Skeletal muscle tissue (tissue), 4 donors: ENCODE data around the gene NCAPG2. TPM values are rescaled to one million over a fixed set of nuclear protein-coding genes. Genes with fewer than 3 reads are reported as not detected.

Experiments used
- H3K27ac ChIP-seq: one replicate; pipeline ENCODE4 v1.7.0; 2013; ENCODE audit warnings: mild to moderate bottlenecking, low read depth, low read length, inconsistent platforms
- H3K27me3 ChIP-seq, 3 donors: one replicate each; pipeline ENCODE4 v1.7.0; 2013; ENCODE audit warnings: low read length in 3 of 3; ENCODE audit not compliant: control insufficient read depth in 3 of 3, insufficient read depth in 3 of 3
- H3K36me3 ChIP-seq, 3 donors: one replicate each; pipeline ENCODE4 v1.7.0; 2013; ENCODE audit warnings: low read length in 3 of 3; ENCODE audit not compliant: control insufficient read depth in 3 of 3, insufficient read depth in 3 of 3
- H3K4me1 ChIP-seq, 3 donors: one replicate each; pipeline ENCODE4 v1.7.0; 2013; ENCODE audit warnings: low read length in 3 of 3, mild to moderate bottlenecking in 3 of 3; ENCODE audit not compliant: control insufficient read depth in 3 of 3, insufficient read depth in 3 of 3
- H3K4me3 ChIP-seq, 3 donors: one replicate each; pipeline ENCODE4 v1.7.0; 2013; ENCODE audit warnings: low read length in 3 of 3
- H3K9ac ChIP-seq, 3 donors: one replicate each; pipeline ENCODE4 v1.7.0; 2013; ENCODE audit warnings: low read length in 3 of 3, mild to moderate bottlenecking in 3 of 3, moderate library complexity in 2 of 3, low read depth in 1 of 3
- H3K9me3 ChIP-seq, 3 donors: one replicate each; pipeline ENCODE4 v1.7.0; 2013; ENCODE audit warnings: low read length in 3 of 3; ENCODE audit not compliant: control insufficient read depth in 3 of 3
- total RNA-seq: library from RNA; depleted of rRNA; stranded (reverse); fragments of >200 nt; gene quantifications from one replicate; pipeline ENCODE4 v1.2.3, GENCODE V29; 2014
- donor health status: Osteomylitis.

The NCAPG2 gene
- total RNA-seq, 1 donor from 2014 or later, result 9.4 TPM

DNA sequence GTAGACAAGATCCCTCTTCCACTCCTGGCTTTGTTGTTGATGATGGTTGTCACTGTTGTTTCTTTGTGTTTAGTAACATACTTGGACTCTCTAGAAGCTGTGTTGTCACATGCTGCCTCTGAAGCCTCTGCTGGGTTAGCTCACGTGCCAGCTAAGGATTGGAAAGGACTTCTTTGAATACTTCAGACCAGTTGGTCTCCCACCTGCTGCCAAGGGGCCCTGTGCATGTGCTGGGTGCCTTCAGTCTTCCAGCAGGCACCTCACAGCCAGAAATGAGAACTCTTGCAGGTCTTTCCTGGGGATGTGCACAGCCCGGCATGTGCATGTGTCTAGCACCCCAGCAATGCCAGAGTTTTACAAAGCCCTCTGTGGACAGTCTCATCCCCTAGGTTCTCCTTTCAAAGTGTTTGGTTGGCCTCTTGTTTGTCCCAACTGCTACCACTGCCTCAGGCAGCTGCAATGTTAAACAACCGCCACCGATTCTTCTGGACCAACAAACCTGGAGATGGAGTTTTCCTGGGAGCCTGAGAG lies 21.7 kb upstream of the NCAPG2 start:
- Histone ChIP-seq H3K36me3 (peaks cover 5 to 13% (median 7%) of the 10 kb centered on the region in 3 donors), H3K9me3 (no peaks in the 10 kb centered on the region), H3K4me3 (no peak overlapping the region), H3K27ac (no peak overlapping the region), H3K4me1 (no peaks in the 10 kb centered on the region), H3K27me3 (no peaks in the 10 kb centered on the region), H3K9ac (no peak overlapping the region)

DNA sequence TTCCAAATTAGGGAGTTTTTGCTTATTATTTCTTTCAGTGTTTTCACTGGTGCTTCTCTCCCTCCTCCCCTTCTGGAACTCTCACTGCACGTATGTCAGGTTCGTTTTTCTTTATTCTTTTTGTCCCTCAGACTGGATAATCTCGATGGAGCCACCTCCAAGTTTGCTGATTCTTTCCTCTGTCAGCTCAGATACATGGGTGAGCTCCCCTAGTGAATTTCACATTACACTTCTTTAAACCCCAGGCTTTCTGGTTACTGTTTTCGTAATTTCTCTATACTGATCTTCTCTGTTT lies 20.8 kb upstream of the NCAPG2 start:
- Histone ChIP-seq H3K4me1 (no peaks in the 10 kb centered on the region), H3K9ac (no peak overlapping the region), H3K27ac (no peak overlapping the region), H3K9me3 (no peaks in the 10 kb centered on the region), H3K36me3 (peaks cover 5 to 7% (median 7%) of the 10 kb centered on the region in 3 donors), H3K27me3 (no peaks in the 10 kb centered on the region), H3K4me3 (no peak overlapping the region)

DNA sequence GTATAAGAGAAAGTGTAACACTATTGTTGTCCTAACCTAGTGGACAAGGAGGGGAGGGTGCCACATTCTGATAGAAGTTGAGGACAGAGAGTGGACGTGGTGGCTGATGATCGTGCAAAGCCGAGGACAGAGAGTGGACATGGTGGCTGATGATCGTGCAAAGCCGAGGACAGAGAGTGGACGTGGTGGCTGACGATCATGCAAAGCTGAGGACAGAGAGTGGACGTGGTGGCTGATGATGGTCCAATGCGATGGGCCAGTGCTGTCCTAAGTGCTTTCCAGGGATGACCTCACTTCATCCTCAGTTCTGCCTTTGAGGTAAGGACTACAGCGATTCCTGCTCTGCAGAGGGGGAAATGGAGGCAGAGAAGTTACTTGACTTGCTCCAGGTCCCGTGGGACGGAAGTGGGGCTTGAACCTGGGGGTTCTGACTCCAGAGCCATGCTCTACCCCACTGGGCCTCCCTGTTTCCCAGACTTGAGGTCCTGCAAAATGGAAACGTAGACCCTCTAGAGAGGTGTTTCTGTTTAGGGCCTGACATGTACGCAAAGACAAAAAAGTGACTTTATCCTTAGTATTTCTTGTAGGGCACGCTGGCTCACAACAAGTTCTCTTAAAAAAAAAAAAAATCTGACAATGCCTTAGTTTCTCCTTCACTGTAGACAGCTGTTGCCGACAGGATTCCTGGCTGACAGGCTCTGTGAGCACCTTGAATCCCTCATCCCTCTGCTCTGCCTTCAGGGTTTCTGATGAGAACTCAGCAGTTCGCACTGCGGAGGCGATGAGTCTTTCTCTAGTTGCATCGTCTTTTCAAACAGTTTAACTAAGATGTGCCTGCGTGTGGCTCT lies 20.3 kb upstream of the NCAPG2 start:
- Histone ChIP-seq H3K36me3 (peaks cover 0 to 2% (median 2%) of the 10 kb centered on the region in 3 donors), H3K4me3 (no peak overlapping the region), H3K4me1 (no peaks in the 10 kb centered on the region), H3K9ac (no peak overlapping the region), H3K9me3 (no peaks in the 10 kb centered on the region), H3K27me3 (no peaks in the 10 kb centered on the region), H3K27ac (no peak overlapping the region)

DNA sequence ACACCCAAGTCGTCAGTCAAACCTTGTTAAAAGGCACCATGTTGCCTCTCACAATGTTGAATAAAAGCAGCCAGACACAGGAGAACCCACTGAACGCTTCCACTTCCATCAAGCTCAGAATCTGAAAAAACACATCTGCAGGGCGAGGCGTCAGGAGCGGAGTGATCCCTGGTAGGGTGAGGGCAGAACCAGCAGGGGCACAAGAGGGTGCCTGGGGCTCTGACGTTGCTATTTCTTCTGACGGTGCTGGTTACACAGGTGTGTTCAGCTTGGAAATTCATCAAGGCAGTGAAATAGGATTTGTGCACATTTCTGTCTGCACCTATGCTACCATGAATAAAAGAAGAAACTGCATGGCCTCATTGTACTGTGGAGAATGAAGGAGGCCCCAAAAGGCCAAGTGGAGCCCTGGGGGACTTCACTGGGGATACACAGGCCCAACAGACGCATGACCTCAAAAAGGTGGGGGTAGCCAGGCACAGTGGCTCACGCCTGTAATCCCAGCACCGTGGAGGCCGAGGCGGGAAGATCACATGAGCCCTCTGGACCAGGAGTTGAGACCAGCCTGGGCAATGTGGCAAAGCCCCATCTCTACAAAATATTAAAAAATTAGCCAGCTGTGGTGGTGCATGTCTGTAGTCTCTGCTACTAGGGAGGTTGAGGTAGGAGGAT lies 19.2 kb upstream of the NCAPG2 start:
- no peaks in the 10 kb centered on the region for H3K27me3 ChIP-seq
- no peak overlapping the region for H3K27ac ChIP-seq
- H3K4me3 ChIP-seq, result no peak overlapping the region
- H3K9me3 ChIP-seq, result no peaks in the 10 kb centered on the region
- H3K36me3 ChIP-seq, result no peaks in the 10 kb centered on the region
- no peak overlapping the region for H3K9ac ChIP-seq
- no peaks in the 10 kb centered on the region for H3K4me1 ChIP-seq

DNA sequence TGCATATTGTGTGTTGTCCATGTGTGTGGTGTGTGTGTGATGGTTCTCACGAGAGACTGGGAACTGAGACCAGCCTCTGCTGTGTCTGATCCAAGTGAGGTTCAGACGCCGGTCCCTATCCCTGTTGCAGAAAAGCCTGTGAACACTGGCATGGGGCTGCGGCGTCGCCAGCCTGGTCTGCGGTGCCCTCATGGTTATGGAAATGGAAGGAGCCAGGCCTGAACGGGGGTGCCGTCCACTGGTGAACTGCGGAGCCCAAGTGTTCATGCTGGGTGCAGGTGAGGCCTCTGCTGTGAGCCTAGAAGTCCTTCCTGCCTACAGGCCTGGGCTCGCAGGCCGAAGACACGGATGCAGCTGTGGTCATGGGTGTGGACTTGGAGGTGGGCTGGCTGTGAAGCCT lies 18.7 kb upstream of the NCAPG2 start:
- no peaks in the 10 kb centered on the region for H3K9me3 ChIP-seq
- H3K36me3 ChIP-seq, result no peaks in the 10 kb centered on the region
- H3K27me3 ChIP-seq, result no peaks in the 10 kb centered on the region
- no peak overlapping the region for H3K27ac ChIP-seq
- H3K9ac ChIP-seq, result no peak overlapping the region
- H3K4me1 ChIP-seq, result no peaks in the 10 kb centered on the region
- no peak overlapping the region for H3K4me3 ChIP-seq

DNA sequence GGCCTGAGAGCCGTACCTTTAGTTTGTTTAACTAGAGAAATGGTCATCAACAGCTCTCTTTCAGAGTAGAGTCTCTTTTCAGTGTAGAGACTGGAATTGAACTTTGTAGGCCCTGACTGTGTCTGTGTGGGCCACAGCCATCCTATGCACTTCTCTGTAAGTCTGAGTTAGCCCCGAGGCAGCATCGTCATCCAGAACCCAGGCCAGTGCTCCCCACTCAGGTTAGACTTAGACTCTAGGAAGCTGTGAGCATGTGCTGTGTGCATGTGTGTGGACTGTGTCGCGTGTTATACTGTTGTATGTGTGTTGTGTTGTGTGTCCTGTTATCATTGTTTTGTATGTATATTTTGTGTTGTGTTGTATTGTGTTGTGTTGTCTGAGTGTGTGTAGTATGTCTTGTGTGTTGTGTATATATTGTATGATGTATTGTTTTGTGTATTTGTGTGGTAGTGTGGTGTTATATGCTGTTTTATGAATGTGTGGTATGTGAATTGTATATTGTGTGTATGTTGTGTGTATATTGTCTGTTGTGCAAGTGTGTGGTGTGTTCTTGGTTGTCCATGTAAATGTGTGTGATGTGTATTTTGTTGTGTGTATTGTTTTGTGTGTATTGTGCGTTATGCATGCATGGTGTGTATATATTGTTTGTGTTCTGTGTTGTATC lies 18.1 kb upstream of the NCAPG2 start:
- Histone ChIP-seq H3K36me3 (no peaks in the 10 kb centered on the region), H3K27ac (no peak overlapping the region), H3K4me3 (no peak overlapping the region), H3K27me3 (no peaks in the 10 kb centered on the region), H3K9ac (no peak overlapping the region), H3K9me3 (no peaks in the 10 kb centered on the region), H3K4me1 (no peaks in the 10 kb centered on the region)

DNA sequence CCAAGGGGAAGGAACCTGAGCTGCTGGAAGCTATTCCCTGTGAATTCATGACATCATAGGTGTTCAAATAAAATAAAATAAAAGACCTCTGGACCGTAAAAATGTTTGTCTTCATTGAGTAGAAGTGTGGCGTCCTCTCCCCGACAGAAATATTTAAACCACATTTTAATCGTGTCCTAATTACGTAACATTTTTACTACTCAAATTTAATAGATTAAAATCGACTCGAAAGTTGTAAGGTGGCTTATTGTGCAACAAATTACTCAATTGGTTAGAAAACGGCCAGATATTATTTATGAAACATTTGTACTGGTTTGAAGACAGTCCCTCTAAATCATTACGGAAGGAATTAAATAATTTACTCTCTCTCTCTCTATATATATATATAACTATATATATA lies 15.5 kb upstream of the NCAPG2 start:
- no peak overlapping the region for H3K9ac ChIP-seq
- no peak overlapping the region for H3K27ac ChIP-seq
- no peaks in the 10 kb centered on the region for H3K27me3 ChIP-seq
- no peaks in the 10 kb centered on the region for H3K36me3 ChIP-seq
- no peak overlapping the region for H3K4me3 ChIP-seq
- H3K9me3 ChIP-seq, result no peaks in the 10 kb centered on the region
- H3K4me1 ChIP-seq, result no peaks in the 10 kb centered on the region

DNA sequence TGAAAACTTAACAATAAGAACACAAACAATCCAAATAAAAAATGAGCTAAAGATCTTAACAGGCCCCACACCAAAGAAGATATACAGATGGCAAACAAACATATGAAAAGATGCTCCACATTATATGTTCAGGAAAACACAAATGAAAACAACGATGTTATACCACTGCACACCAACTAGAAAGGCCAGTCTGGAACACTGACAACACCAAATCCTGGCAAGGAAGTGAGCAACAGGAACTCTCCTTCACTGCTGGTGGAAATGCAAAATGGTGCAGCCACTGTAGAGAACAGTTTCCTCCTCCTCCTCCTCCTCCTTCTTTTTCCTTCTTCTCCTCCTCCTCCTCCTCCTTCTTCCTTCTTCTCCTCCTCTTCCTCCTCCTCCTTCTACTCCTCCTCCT lies 12.2 kb upstream of the NCAPG2 start:
- H3K9me3 ChIP-seq, result no peaks in the 10 kb centered on the region
- H3K27ac ChIP-seq, result no peak overlapping the region
- H3K9ac ChIP-seq, result no peak overlapping the region
- no peaks in the 10 kb centered on the region for H3K4me1 ChIP-seq
- H3K4me3 ChIP-seq, result no peak overlapping the region
- H3K36me3 ChIP-seq, result no peaks in the 10 kb centered on the region
- no peaks in the 10 kb centered on the region for H3K27me3 ChIP-seq

DNA sequence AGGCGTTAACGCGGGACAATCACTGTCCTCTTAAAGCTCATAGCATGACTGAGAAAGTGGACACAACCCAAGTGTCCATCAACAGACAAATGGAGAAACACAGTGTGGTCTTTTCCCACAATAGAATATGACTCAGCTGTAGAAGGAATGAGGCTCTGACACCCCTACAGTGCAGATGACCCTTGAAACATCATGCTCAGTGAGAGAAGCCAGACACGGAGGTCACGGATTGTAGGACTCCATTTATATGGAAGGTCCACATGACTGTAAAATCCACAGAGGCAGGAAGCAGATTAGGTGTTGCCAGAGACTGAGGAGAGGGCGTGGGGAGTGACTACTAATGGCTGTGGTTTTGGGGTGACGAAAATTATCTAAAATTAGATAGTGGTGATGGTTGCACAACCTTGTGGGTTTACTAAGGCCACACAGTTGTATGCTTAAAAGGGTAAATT lies 6.1 kb upstream of the NCAPG2 start:
- Histone ChIP-seq H3K4me3 (no peak overlapping the region), H3K36me3 (no peaks in the 10 kb centered on the region), H3K9ac (no peak overlapping the region), H3K27ac (no peak overlapping the region), H3K4me1 (peaks cover under 1 to 3% (median 2%) of the 10 kb centered on the region in 3 donors), H3K9me3 (peaks cover 0 to 3% (median 0%) of the 10 kb centered on the region in 3 donors), H3K27me3 (no peaks in the 10 kb centered on the region)

DNA sequence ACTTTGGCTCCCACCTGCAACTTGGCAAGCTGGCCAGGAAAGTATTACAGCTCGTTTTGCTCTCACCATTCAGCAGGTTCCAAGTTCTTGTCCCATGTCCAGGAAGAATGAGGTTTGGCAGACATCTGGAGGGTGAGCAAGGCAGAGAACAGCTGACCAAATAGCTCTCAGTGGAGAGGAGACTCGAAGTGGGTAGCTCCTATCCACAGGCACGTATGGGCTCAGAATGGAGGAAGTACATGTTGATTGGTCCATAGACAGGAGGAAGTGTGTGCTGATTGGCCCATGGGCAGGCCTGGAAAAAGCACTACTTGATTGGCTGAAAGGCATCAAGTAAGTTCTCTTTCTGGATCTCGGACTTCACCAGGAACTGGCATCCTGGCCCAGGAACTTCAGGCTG lies 3.0 kb upstream of the NCAPG2 start:
- Histone ChIP-seq H3K4me1 (peaks cover 14 to 15% (median 15%) of the 10 kb centered on the region in 3 donors), H3K27ac (no peak overlapping the region), H3K4me3 (no peak overlapping the region), H3K36me3 (no peaks in the 10 kb centered on the region), H3K27me3 (no peaks in the 10 kb centered on the region), H3K9me3 (peaks cover 0 to 3% (median 0%) of the 10 kb centered on the region in 3 donors), H3K9ac (no peak overlapping the region)
